Large intestine (tissue), 1 donor: ENCODE measurements around the gene USP36. TPM values are rescaled to one million over a fixed set of nuclear protein-coding genes. Genes with fewer than 3 reads are reported as not detected.

Source experiments
- polyA plus RNA-seq: library from polyadenylated mRNA; unstranded; fragments of 120-200 nt; gene quantifications from one replicate; pipeline ENCODE4 v1.2.1, GENCODE V29; 2013

USP36 gene
- polyA plus RNA-seq, 1 donor, result 49.0 TPM

Other genes starting within 250 kb of the USP36 start
- gene CYTH1, start 58.5 kb downstream of the USP36 start, polyA plus RNA-seq, result 40.6 TPM
- 0.24 TPM for gene CEP295NL, start 62.4 kb upstream of the USP36 start, polyA plus RNA-seq
- gene TIMP2, start 84.6 kb upstream of the USP36 start, polyA plus RNA-seq, result 89.2 TPM
- gene LGALS3BP, start 139.1 kb upstream of the USP36 start, polyA plus RNA-seq, result 325 TPM
- 52.1 TPM for gene CANT1, start 168.9 kb upstream of the USP36 start, polyA plus RNA-seq
- 3.1 TPM for gene C1QTNF1, start 183.4 kb upstream of the USP36 start, polyA plus RNA-seq
- gene ENGASE, start 234.0 kb upstream of the USP36 start, polyA plus RNA-seq, result 78.0 TPM